IPS DF 6.9 (cell line): ENCODE measurements around the gene ORMDL3.

ENCODE experiments used
- DNase-seq: peaks from one replicate; pipeline ENCODE4 v3.0.0-alpha.2; 2013; ENCODE audit warnings: low read depth, low spot score
- H3K27ac ChIP-seq: one replicate; pipeline ENCODE4 v1.5.1; 2013; ENCODE audit warnings: low read length, control low read depth
- H3K27me3 ChIP-seq: 2 replicates; pipeline ENCODE4 v1.6.1; 2013; ENCODE audit warnings: mild to moderate bottlenecking, low read length; ENCODE audit not compliant: control insufficient read depth, insufficient read depth
- H3K36me3 ChIP-seq: 2 replicates; pipeline ENCODE4 v1.6.1; 2013; ENCODE audit warnings: low read length; ENCODE audit not compliant: control insufficient read depth, insufficient read depth
- H3K4me1 ChIP-seq: 2 replicates; pipeline ENCODE4 v1.6.1; 2013; ENCODE audit warnings: low read length; ENCODE audit not compliant: control insufficient read depth, insufficient read depth
- H3K4me3 ChIP-seq: 2 replicates; pipeline ENCODE4 v1.5.1; 2013; ENCODE audit warnings: mild to moderate bottlenecking, low read length
- H3K9me3 ChIP-seq: 2 replicates; pipeline ENCODE4 v1.6.1; 2013; ENCODE audit warnings: low read length, inconsistent platforms; ENCODE audit not compliant: control insufficient read depth, insufficient read depth
- WGBS: extraction: QIAGEN DNeasy Blood & Tissue Kit; methylation state at CpG from one replicate; pipeline ENCODE4 v1.1.7; 2013; ENCODE audit warnings: mixed read lengths, missing lambda C conversion rate; ENCODE audit not compliant: insufficient read length, insufficient coverage; 5-methylcytosine and 5-hydroxymethylcytosine counted together

ORMDL3 gene

DNA sequence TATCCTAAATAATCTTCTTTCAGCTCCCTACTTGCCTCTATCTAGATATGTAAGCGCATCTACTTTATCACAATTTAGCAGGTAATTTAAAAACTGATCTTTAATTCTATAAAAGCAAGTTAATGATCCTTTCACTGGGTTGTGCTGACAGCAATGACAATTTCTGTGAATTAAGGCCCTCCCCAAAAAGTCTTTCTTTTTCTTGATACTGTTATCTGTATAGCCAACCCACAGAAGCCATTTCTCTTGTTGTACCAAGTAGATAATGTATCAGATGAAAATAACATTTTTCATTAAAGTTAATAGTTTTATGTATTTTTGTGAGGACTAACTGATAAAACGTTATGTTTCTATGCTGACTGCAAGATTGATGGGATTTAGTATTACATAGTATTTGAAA, 55.6 kb downstream of the ORMDL3 start:
- no peaks in the 10 kb centered on the region for H3K9me3 ChIP-seq
- DNase-seq: no peak
- 100% methylated on average over 1 of the region's 2 CpGs for WGBS
- no peak overlapping the region for H3K4me3 ChIP-seq
- H3K4me1 ChIP-seq: no peaks in the 10 kb centered on the region
- no peaks in the 10 kb centered on the region for H3K27me3 ChIP-seq
- H3K36me3 ChIP-seq: peaks cover 3% of the 10 kb centered on the region; the same call in 1 of the 2 replicates
- H3K27ac ChIP-seq: no peak overlapping the region
